ENCODE data around the gene PPFIA1. TPM values are rescaled to one million over a fixed set of nuclear protein-coding genes. Genes with fewer than 3 reads are reported as not detected.

The PPFIA1 gene
- 48.1 TPM for total RNA-seq

GRCh38 chr11:70270104-70270876 lies at the start of gene PPFIA1:
Gene PPFIA1 (plus strand): TSS chr11:70270690. CDS start chr11:70272173, 1,483 bp downstream.
- peak; percentile 96 for DNase-seq (ENCODE audit: low spot score)

GRCh38 chr11:70220920-70221319 lies 49.6 kb upstream of the PPFIA1 start:
- DNase-seq (ENCODE audit: low spot score): no peak

- peak; percentile 78 for DNase-seq (ENCODE audit: low spot score)
These were observed 44.8 kb upstream of the PPFIA1 start for GRCh38 chr11:70225681-70226177.

- DNase-seq (ENCODE audit: low spot score): no peak
These were observed 44.3 kb upstream of the PPFIA1 start for GRCh38 chr11:70226183-70226582.

- DNase-seq (ENCODE audit: low spot score): no peak
These were observed 43.5 kb upstream of the PPFIA1 start for GRCh38 chr11:70226967-70227366.

- no peak for DNase-seq (ENCODE audit: low spot score)
These were observed 40.8 kb upstream of the PPFIA1 start for GRCh38 chr11:70229737-70230136.

- no peak for DNase-seq (ENCODE audit: low spot score)
These were observed 40.2 kb upstream of the PPFIA1 start for GRCh38 chr11:70230151-70230839.

- DNase-seq (ENCODE audit: low spot score): no peak
These were observed 39.4 kb upstream of the PPFIA1 start for GRCh38 chr11:70230840-70231710.

GRCh38 chr11:70233034-70233433 lies 37.5 kb upstream of the PPFIA1 start:
- DNase-seq (ENCODE audit: low spot score): no peak

GRCh38 chr11:70233511-70233934 lies 37.0 kb upstream of the PPFIA1 start:
- DNase-seq (ENCODE audit: low spot score): peak; percentile 67

GRCh38 chr11:70233962-70234361 lies 36.5 kb upstream of the PPFIA1 start:
- no peak for DNase-seq (ENCODE audit: low spot score)

- DNase-seq (ENCODE audit: low spot score): no peak
These were observed 30.2 kb upstream of the PPFIA1 start for GRCh38 chr11:70240337-70240736.

- no peak for DNase-seq (ENCODE audit: low spot score)
These were observed 28.8 kb upstream of the PPFIA1 start for GRCh38 chr11:70241709-70242108.

GRCh38 chr11:70242885-70243284 lies 27.6 kb upstream of the PPFIA1 start:
- no peak for DNase-seq (ENCODE audit: low spot score)

- DNase-seq (ENCODE audit: low spot score): no peak
These were observed 26.4 kb upstream of the PPFIA1 start for GRCh38 chr11:70243912-70244652.

- DNase-seq (ENCODE audit: low spot score): no peak
These were observed 25.8 kb upstream of the PPFIA1 start for GRCh38 chr11:70244698-70245097.

GRCh38 chr11:70246196-70246595 lies 24.3 kb upstream of the PPFIA1 start:
- no peak for DNase-seq (ENCODE audit: low spot score)

GRCh38 chr11:70247042-70247709 lies 23.3 kb upstream of the PPFIA1 start:
- DNase-seq (ENCODE audit: low spot score): no peak

GRCh38 chr11:70247710-70248072 lies 22.8 kb upstream of the PPFIA1 start:
- DNase-seq (ENCODE audit: low spot score): peak; percentile 29

- no peak for DNase-seq (ENCODE audit: low spot score)
These were observed 19.4 kb upstream of the PPFIA1 start for GRCh38 chr11:70250876-70251658.

All from mucosa of gallbladder (tissue), 1 donor.